Measurements from ENCODE around the gene FAM180A.

Gene FAM180A

GRCh38 chr7:135716677-135717238 is 31.9 kb downstream of the FAM180A start:
- no peak overlapping the region for H3K4me3 ChIP-seq (ENCODE audit: low read depth, low read length)
- no peak for TF ChIP-seq CTCF (conservative IDR thresholded peaks at IDR 0.05; ENCODE audit: low read depth, low read length)
- peak; percentile 84 for DNase-seq (ENCODE audit: low read depth)

GRCh38 chr7:135715673-135716072 is 32.9 kb downstream of the FAM180A start:
- DNase-seq (ENCODE audit: low read depth) = no peak
- TF ChIP-seq CTCF (conservative IDR thresholded peaks at IDR 0.05; ENCODE audit: low read depth, low read length) = no peak
- no peak overlapping the region for H3K4me3 ChIP-seq (ENCODE audit: low read depth, low read length)

GRCh38 chr7:135715055-135715522 is 33.5 kb downstream of the FAM180A start:
- no peak for DNase-seq (ENCODE audit: low read depth)
- no peak overlapping the region for H3K4me3 ChIP-seq (ENCODE audit: low read depth, low read length)
- TF ChIP-seq CTCF (conservative IDR thresholded peaks at IDR 0.05; ENCODE audit: low read depth, low read length) = no peak

- peak; percentile 81 for DNase-seq (ENCODE audit: low read depth)
- H3K4me3 ChIP-seq (ENCODE audit: low read depth, low read length) = no peak overlapping the region
- no peak for TF ChIP-seq CTCF (conservative IDR thresholded peaks at IDR 0.05; ENCODE audit: low read depth, low read length)
These were observed 34.0 kb downstream of the FAM180A start for GRCh38 chr7:135714534-135715009.

GRCh38 chr7:135713836-135714470 is 34.7 kb downstream of the FAM180A start:
- H3K4me3 ChIP-seq (ENCODE audit: low read depth, low read length) = no peak overlapping the region
- TF ChIP-seq CTCF (conservative IDR thresholded peaks at IDR 0.05; ENCODE audit: low read depth, low read length) = no peak
- DNase-seq (ENCODE audit: low read depth) = no peak

GRCh38 chr7:135712796-135713195 is 35.8 kb downstream of the FAM180A start:
- no peak for TF ChIP-seq CTCF (conservative IDR thresholded peaks at IDR 0.05; ENCODE audit: low read depth, low read length)
- H3K4me3 ChIP-seq (ENCODE audit: low read depth, low read length) = no peak overlapping the region
- DNase-seq (ENCODE audit: low read depth) = no peak
